Activated B cell treated with CpG ODN at 0.5 μM for 24 hours (primary cell): ENCODE data around the gene PSMD6. TPM values are rescaled to one million over a fixed set of nuclear protein-coding genes. Genes with fewer than 3 reads are reported as not detected.

Experiments used
- ATAC-seq: fragments of 200-7000 bp; cut with Tn5 transposase; one replicate; pipeline ENCODE4 v1.10.0; 2021; ENCODE audit warnings: low read depth, mild to moderate bottlenecking, moderate library complexity
- CTCF ChIA-PET: fragments of 350-600 bp; sonication (Branson Sonifier 250); formaldehyde crosslinking; loops from one replicate; lab custom pipeline; 2021; ENCODE audit warnings: antibody characterized with exemption; lab: Charles Lee
- POLR2A ChIA-PET: fragments of 350-600 bp; sonication (Branson Sonifier 250); formaldehyde crosslinking; loops from one replicate; lab custom pipeline; 2021; ENCODE audit warnings: antibody characterized with exemption; lab: Charles Lee
- DNase-seq: peaks from one replicate; pipeline ENCODE4 v3.0.0; 2022
- H3K27ac Mint-ChIP-seq: one replicate; pipeline ENCODE4 v1.8.0; 2020; ENCODE audit warnings: mixed read lengths
- H3K27me3 Mint-ChIP-seq: one replicate; pipeline ENCODE4 v1.8.0; 2021; ENCODE audit warnings: mixed read lengths
- H3K36me3 Mint-ChIP-seq: one replicate; pipeline ENCODE4 v1.8.0; 2021; ENCODE audit warnings: low read depth, mixed read lengths
- H3K4me1 Mint-ChIP-seq: one replicate; pipeline ENCODE4 v1.8.0; 2021; ENCODE audit warnings: mixed read lengths
- H3K4me3 Mint-ChIP-seq: one replicate; pipeline ENCODE4 v1.8.0; 2020; ENCODE audit warnings: mild to moderate bottlenecking, mixed read lengths
- H3K9me3 Mint-ChIP-seq: one replicate; pipeline ENCODE4 v1.8.0; 2020; ENCODE audit warnings: mixed read lengths
- CTCF ChIP-seq: fragments of 200-600 bp; IDR thresholded peaks from one replicate; pipeline ENCODE4 v1.8.0; 2022; ENCODE audit warnings: antibody characterized with exemption, mild to moderate bottlenecking
- intact Hi-C: fragments of 100-400 bp; cut with micrococcal nuclease; formaldehyde crosslinking; loops from one replicate; pipeline ENCODE4 v1.15.1; 2024
- total RNA-seq: library from RNA; stranded (reverse); gene quantifications from 2 replicates; pipeline ENCODE4 v1.2.3, GENCODE V29; 2022

The PSMD6 gene
- total RNA-seq, 1 donor from 2014 or later = 91.4 TPM

- ChIA-PET CTCF (no interaction called here), POLR2A (no interaction called here)
- Mint-ChIP-seq H3K4me1 (peaks cover 48% of the 10 kb centered on the region), H3K4me3 (no peak overlapping the region), H3K36me3 (peaks cover 25% of the 10 kb centered on the region), H3K27ac (no peak overlapping the region), H3K27me3 (no peaks in the 10 kb centered on the region), H3K9me3 (no peaks in the 10 kb centered on the region)
- no peak for DNase-seq
- TF ChIP-seq CTCF = no peak
- ATAC-seq = no peak
- intact Hi-C loops = loop anchor here (2.0 kb wide), 1 partner anchor 13 kb away; no protein-coding TSS in a partner anchor
Measured at GRCh38 chr3:63969876-63970275, 53.4 kb downstream of the PSMD6 start.

- H3K27me3 Mint-ChIP-seq = no peaks in the 10 kb centered on the region
Measured at GRCh38 chr3:63968612-63969350, 54.5 kb downstream of the PSMD6 start.

GRCh38 chr3:63967675-63968611, 55.4 kb downstream of the PSMD6 start:
- intact Hi-C loops = loop anchor here (2.0 kb wide), 1 partner anchor 15 kb away; no protein-coding TSS in a partner anchor
- Mint-ChIP-seq H3K4me3 (peak overlapping the region; percentile 51), H3K27me3 (no peaks in the 10 kb centered on the region), H3K9me3 (no peaks in the 10 kb centered on the region), H3K27ac (peak overlapping the region; percentile 38), H3K4me1 (peaks cover 48% of the 10 kb centered on the region), H3K36me3 (peaks cover 11% of the 10 kb centered on the region)
- ATAC-seq = peak; percentile 71
- no peak for DNase-seq
- CTCF ChIA-PET = interaction anchor here (0.8 kb wide), 1 partner anchor 40 kb away, joined by 3 read pairs; no protein-coding TSS in a partner anchor
- no peak for TF ChIP-seq CTCF
- POLR2A ChIA-PET = no interaction called here

More at GRCh38 chr3:63968612-63969350, 54.5 kb downstream of the PSMD6 start:
- ATAC-seq (no peak), DNase-seq (no peak)
- H3K9me3 Mint-ChIP-seq = no peaks in the 10 kb centered on the region
- peaks cover 19% of the 10 kb centered on the region for H3K36me3 Mint-ChIP-seq
- ChIA-PET POLR2A (no interaction called here), CTCF (no interaction called here)
- no peak for TF ChIP-seq CTCF
- peak overlapping the region; percentile 51 for H3K4me3 Mint-ChIP-seq
- peaks cover 48% of the 10 kb centered on the region for H3K4me1 Mint-ChIP-seq
- peak overlapping the region; percentile 38 for H3K27ac Mint-ChIP-seq
- intact Hi-C loops = loop anchor here (2.0 kb wide), 1 partner anchor 14 kb away; no protein-coding TSS in a partner anchor

GRCh38 chr3:63966871-63967270, 56.4 kb downstream of the PSMD6 start:
- no peak for TF ChIP-seq CTCF
- Mint-ChIP-seq H3K4me3 (no peak overlapping the region), H3K4me1 (peaks cover 48% of the 10 kb centered on the region), H3K9me3 (no peaks in the 10 kb centered on the region), H3K27ac (no peak overlapping the region), H3K36me3 (peaks cover 5% of the 10 kb centered on the region), H3K27me3 (no peaks in the 10 kb centered on the region)
- ATAC-seq (no peak), DNase-seq (no peak)
- CTCF ChIA-PET = interaction anchor here (0.8 kb wide), 1 partner anchor 39 kb away, joined by 3 read pairs; no protein-coding TSS in a partner anchor
- POLR2A ChIA-PET = interaction anchor here (0.6 kb wide), 1 partner anchor 39 kb away, joined by 3 read pairs; no protein-coding TSS in a partner anchor
- intact Hi-C loops = no loop called here
